ENCODE data around the gene EPSTI1.

- no peak for TF ChIP-seq MAX (IDR thresholded peaks at IDR 0.05)
- no peak for TF ChIP-seq ZBTB7A (IDR thresholded peaks at IDR 0.05; ENCODE audit: low read depth)
- no peak for TF ChIP-seq EP300 (IDR thresholded peaks at IDR 0.05; ENCODE audit: borderline replicate concordance)
- TF ChIP-seq REST (IDR thresholded peaks at IDR 0.05; ENCODE audit: low read depth): no peak
- TF ChIP-seq RAD21 (IDR thresholded peaks at IDR 0.05; ENCODE audit: low read depth): no peak
- no peak for TF ChIP-seq TAF1 (IDR thresholded peaks at IDR 0.05; ENCODE audit: low read depth)
These were observed 85.8 kb downstream of the EPSTI1 start for GRCh38 chr13:42906257-42906656.

All from Ishikawa (cell line).